SK-N-SH (cell line): ENCODE data around the gene ANGPTL7. TPM values are rescaled to one million over a fixed set of nuclear protein-coding genes. Genes with fewer than 3 reads are reported as not detected.

Experiments used
- CTCF ChIA-PET: fragments of 300-600, 350-600 bp; formaldehyde crosslinking; extraction: SDS; loops from one replicate; lab custom pipeline; 2021; lab: Yijun Ruan, JAX
- POLR2A ChIA-PET: fragments of 350-600 bp; sonication (Branson Sonifier 250); formaldehyde crosslinking; extraction: SDS; loops from one replicate; lab custom pipeline; 2020; ENCODE audit warnings: antibody characterized with exemption, inconsistent platforms; lab: Yijun Ruan, JAX
- DNase-seq: peaks from one replicate; pipeline ENCODE4 v3.0.0; 2012
- H2AFZ ChIP-seq: fragments of 200-600 bp; sonication (generic); 2 replicates; pipeline ENCODE4 v1.8.1; 2016; ENCODE audit warnings: antibody characterized with exemption, mild to moderate bottlenecking, low read depth
- H3F3A ChIP-seq: fragments of 200-600 bp; sonication (generic); replicated peaks from 2 replicates; pipeline ENCODE3; 2016; ENCODE audit warnings: antibody characterized with exemption, mild to moderate bottlenecking; ENCODE audit not compliant: insufficient read depth
- H3K27ac ChIP-seq, 2 experiments: fragments of 200-500 bp in 1 of 2; fragments of 200-600 bp in 1 of 2; sonication (Bioruptor generic) in 1 of 2; sonication (generic), shearing (Covaris generic) in 1 of 2; 2 replicates each; pipeline versions ENCODE4 v1.5.1 to v1.6.1; 2014 to 2016; ENCODE audit warnings: low read depth in 2 of 2, inconsistent platforms in 1 of 2, low read length in 1 of 2, mild to moderate bottlenecking in 1 of 2, mixed read lengths in 1 of 2
- H3K27me3 ChIP-seq: fragments of 200-600 bp; sonication (generic), shearing (Covaris generic); 2 replicates; pipeline ENCODE4 v1.6.1; 2016; ENCODE audit warnings: mixed run types; ENCODE audit not compliant: insufficient read depth
- H3K36me3 ChIP-seq, 2 experiments: fragments of 200-500 bp in 1 of 2; fragments of 200-600 bp in 1 of 2; sonication (Bioruptor generic) in 1 of 2; sonication (generic) in 1 of 2; replicated peaks in 1 of 2; 2 replicates each; pipeline versions ENCODE3 to v1.5.1; 2014 to 2016; ENCODE audit warnings: low read length in 1 of 2, mild to moderate bottlenecking in 1 of 2; ENCODE audit not compliant: insufficient read depth in 2 of 2, control insufficient read depth in 1 of 2
- H3K4me1 ChIP-seq, 2 experiments: fragments of 200-500 bp in 1 of 2; fragments of 200-600 bp in 1 of 2; sonication (Bioruptor generic) in 1 of 2; sonication (generic), shearing (Covaris generic) in 1 of 2; 2 replicates each; pipeline versions ENCODE4 v1.5.1 to v1.6.1; 2014 to 2016; ENCODE audit warnings: low read depth in 1 of 2, low read length in 1 of 2, mixed run types in 1 of 2; ENCODE audit not compliant: insufficient read depth in 2 of 2, control insufficient read depth in 1 of 2
- H3K4me2 ChIP-seq: fragments of 200-600 bp; sonication (generic), shearing (Covaris generic); 2 replicates; pipeline ENCODE4 v1.6.1; 2017; ENCODE audit warnings: mixed run types
- H3K4me3 ChIP-seq, 2 experiments: fragments of 200-500 bp in 1 of 2; fragments of 200-600 bp in 1 of 2; sonication (Bioruptor generic) in 1 of 2; sonication (generic), shearing (Covaris generic) in 1 of 2; 2 replicates each; pipeline versions ENCODE4 v1.5.1 to v1.8.1; 2014 to 2016; ENCODE audit warnings: low read depth in 2 of 2, inconsistent platforms in 1 of 2, low read length in 1 of 2, mild to moderate bottlenecking in 1 of 2, mixed read lengths in 1 of 2, moderate library complexity in 1 of 2
- H3K79me2 ChIP-seq: fragments of 200-600 bp; sonication (generic); 2 replicates; pipeline ENCODE4 v1.8.1; 2017; ENCODE audit warnings: mild to moderate bottlenecking; ENCODE audit not compliant: insufficient read depth
- H3K9ac ChIP-seq: fragments of 200-600 bp; sonication (generic); 2 replicates; pipeline ENCODE4 v1.6.1; 2017; ENCODE audit warnings: mixed run types
- H3K9me2 ChIP-seq: fragments of 200-600 bp; sonication (generic); 2 replicates; pipeline ENCODE4 v1.6.1; 2017; ENCODE audit warnings: mixed run types
- H3K9me3 ChIP-seq: fragments of 200-600 bp; sonication (generic); 2 replicates; pipeline ENCODE4 v1.6.1; 2017; ENCODE audit warnings: mixed run types, mild to moderate bottlenecking, moderate library complexity
- H4K20me1 ChIP-seq: fragments of 200-600 bp; sonication (generic); 2 replicates; pipeline ENCODE4 v1.6.1; 2017; ENCODE audit warnings: mild to moderate bottlenecking, mixed run types; ENCODE audit not compliant: insufficient read depth
- CHD2 ChIP-seq: fragments of 150-350 bp; IDR thresholded peaks from 2 replicates; pipeline ENCODE4 v1.6.1; 2018; ENCODE audit warnings: low read length; ENCODE audit not compliant: partially characterized antibody
- ELF1 ChIP-seq: IDR thresholded peaks from 2 replicates; pipeline ENCODE4 v1.4.0; 2012
- EZH2phosphoT487 ChIP-seq: fragments of 200-600 bp; sonication (generic); IDR thresholded peaks from 2 replicates; pipeline ENCODE4 v1.6.1; 2017; ENCODE audit warnings: low read depth, mixed run types, mild to moderate bottlenecking, antibody characterized with exemption, moderate library complexity, borderline replicate concordance
- FOXJ3 ChIP-seq: sonication (generic); formaldehyde crosslinking; IDR thresholded peaks from 2 replicates; pipeline ENCODE4 v1.5.1; 2020; ENCODE audit warnings: mild to moderate bottlenecking, missing genetic modification reagents
- FOXM1 ChIP-seq: IDR thresholded peaks from 2 replicates; pipeline ENCODE4 v1.4.0; 2012; ENCODE audit warnings: low read depth, mild to moderate bottlenecking
- GABPA ChIP-seq: IDR thresholded peaks from 2 replicates; pipeline ENCODE4 v1.4.0; 2012; ENCODE audit warnings: low read depth, mild to moderate bottlenecking
- GATA2 ChIP-seq: sonication (generic); formaldehyde crosslinking; IDR thresholded peaks from 2 replicates; pipeline ENCODE4 v1.5.0; 2020; ENCODE audit warnings: mild to moderate bottlenecking, missing genetic modification reagents
- JUND ChIP-seq: IDR thresholded peaks from 2 replicates; pipeline ENCODE4 v1.4.0; 2012
- MEF2A ChIP-seq: IDR thresholded peaks from 2 replicates; pipeline ENCODE4 v1.4.0; 2012; ENCODE audit warnings: low read depth, borderline replicate concordance
- NRF1 ChIP-seq: IDR thresholded peaks from 2 replicates; pipeline ENCODE4 v1.6.1; 2012; ENCODE audit warnings: low read depth, mild to moderate bottlenecking, low read length
- RCOR1 ChIP-seq: fragments of 150-350 bp; IDR thresholded peaks from 2 replicates; pipeline ENCODE4 v1.6.1; 2017; ENCODE audit warnings: antibody characterized with exemption, low read length
- RFX5 ChIP-seq: IDR thresholded peaks from 2 replicates; pipeline ENCODE4 v1.6.1; 2012; ENCODE audit warnings: mild to moderate bottlenecking, improper control_type of control experiment, low read length
- SIN3A ChIP-seq: IDR thresholded peaks from 2 replicates; pipeline ENCODE4 v1.6.1; 2012; ENCODE audit warnings: low read depth, mild to moderate bottlenecking, low read length, moderate library complexity, borderline replicate concordance
- TCF12 ChIP-seq: IDR thresholded peaks from 2 replicates; pipeline ENCODE4 v1.4.0; 2012
- YY1 ChIP-seq: IDR thresholded peaks from 2 replicates; pipeline ENCODE4 v1.4.0; 2012; ENCODE audit warnings: low read depth, mild to moderate bottlenecking
- WGBS: methylation state at CpG from one replicate; pipeline ENCODE4 v1.1.6; 2017; ENCODE audit warnings: low lambda C conversion rate; 5-methylcytosine and 5-hydroxymethylcytosine counted together
- polyA plus RNA-seq, 3 experiments: library from polyadenylated mRNA; depleted of rRNA; stranded (reverse); fragments of >200 nt; gene quantifications; 2 replicates each; pipeline ENCODE4 v1.2.3, GENCODE V29; 2012
- TF ChIP-seq, protein P1 (sequence below): IDR thresholded peaks from 2 replicates; pipeline ENCODE4 v1.6.1; 2012; ENCODE audit warnings: mild to moderate bottlenecking, low read depth, low read length, moderate library complexity
- TF ChIP-seq, protein P2 (sequence below): fragments of 200-600 bp; sonication (generic); IDR thresholded peaks from 2 replicates; pipeline ENCODE4 v1.6.1; 2017; ENCODE audit warnings: antibody characterized with exemption, mild to moderate bottlenecking, moderate library complexity
- TF ChIP-seq, protein P3 (sequence below): IDR thresholded peaks from 2 replicates; pipeline ENCODE4 v1.4.0; 2012; ENCODE audit warnings: low read depth, borderline replicate concordance
- TF ChIP-seq, protein P4 (sequence below): IDR thresholded peaks from 2 replicates; pipeline ENCODE4; 2012

ANGPTL7 gene
- polyA plus RNA-seq, 1 of the 3 experiments (the other 2 are of a cell fraction) = 0.08 TPM

DNA sequence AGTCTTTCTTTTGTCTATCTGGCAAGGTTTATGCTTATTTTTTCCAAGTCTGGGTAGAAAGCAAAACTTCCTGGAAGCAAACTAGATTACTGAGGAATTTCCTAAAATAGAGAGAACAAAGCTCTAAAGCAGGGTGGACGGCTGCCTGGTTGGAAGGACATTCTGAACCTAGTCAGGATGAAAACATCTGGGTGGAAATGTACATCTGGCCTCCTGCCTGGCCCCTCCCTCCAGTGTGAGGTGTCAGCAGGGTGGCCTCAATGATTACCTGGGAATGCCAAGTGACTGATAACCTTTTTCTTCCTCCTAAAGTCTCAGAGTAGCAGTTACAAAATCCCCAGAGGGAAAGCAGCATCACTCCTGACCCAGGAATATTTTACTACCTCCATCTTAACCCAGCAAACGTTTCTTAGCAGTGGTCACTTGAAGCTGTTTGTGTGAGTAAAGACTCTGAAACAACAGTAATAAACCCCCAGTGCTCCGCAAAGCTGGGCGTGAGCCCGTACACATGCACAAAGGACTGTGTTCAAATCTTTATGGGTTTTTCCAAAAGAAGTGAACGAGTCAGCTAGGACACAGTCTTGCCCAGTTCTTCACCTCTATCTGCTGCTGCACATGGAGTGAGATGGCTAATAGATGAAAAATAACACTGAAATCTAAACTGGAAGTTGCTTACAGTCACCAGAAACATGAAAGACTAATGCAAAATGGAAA lies 18.9 kb downstream of the ANGPTL7 start (continued):
- TF ChIP-seq, protein P1, sequence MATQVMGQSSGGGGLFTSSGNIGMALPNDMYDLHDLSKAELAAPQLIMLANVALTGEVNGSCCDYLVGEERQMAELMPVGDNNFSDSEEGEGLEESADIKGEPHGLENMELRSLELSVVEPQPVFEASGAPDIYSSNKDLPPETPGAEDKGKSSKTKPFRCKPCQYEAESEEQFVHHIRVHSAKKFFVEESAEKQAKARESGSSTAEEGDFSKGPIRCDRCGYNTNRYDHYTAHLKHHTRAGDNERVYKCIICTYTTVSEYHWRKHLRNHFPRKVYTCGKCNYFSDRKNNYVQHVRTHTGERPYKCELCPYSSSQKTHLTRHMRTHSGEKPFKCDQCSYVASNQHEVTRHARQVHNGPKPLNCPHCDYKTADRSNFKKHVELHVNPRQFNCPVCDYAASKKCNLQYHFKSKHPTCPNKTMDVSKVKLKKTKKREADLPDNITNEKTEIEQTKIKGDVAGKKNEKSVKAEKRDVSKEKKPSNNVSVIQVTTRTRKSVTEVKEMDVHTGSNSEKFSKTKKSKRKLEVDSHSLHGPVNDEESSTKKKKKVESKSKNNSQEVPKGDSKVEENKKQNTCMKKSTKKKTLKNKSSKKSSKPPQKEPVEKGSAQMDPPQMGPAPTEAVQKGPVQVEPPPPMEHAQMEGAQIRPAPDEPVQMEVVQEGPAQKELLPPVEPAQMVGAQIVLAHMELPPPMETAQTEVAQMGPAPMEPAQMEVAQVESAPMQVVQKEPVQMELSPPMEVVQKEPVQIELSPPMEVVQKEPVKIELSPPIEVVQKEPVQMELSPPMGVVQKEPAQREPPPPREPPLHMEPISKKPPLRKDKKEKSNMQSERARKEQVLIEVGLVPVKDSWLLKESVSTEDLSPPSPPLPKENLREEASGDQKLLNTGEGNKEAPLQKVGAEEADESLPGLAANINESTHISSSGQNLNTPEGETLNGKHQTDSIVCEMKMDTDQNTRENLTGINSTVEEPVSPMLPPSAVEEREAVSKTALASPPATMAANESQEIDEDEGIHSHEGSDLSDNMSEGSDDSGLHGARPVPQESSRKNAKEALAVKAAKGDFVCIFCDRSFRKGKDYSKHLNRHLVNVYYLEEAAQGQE = no peak
- TF ChIP-seq ELF1 = no peak

DNA sequence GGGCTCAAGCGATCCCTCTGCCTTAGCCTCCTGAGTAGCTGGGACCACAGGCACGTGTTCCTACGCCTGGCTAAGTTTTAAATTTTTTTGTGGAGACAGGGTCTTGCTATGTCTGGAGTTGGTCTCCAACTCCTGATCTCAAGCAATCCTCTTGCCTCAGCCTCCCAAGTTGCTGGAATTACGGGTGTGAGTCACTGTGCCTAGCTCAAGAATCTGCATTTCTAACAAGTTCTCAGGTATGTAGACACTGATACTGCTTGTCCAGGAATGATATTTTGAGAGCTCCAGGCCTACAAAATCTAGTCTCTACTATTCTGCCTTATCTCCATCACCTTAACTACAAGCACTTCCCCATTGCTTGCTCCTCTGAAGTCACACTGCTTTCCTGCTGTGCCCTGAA lies 22.3 kb downstream of the ANGPTL7 start:
- DNase-seq = no peak
- Histone ChIP-seq H3K9me2 (no peaks in the 10 kb centered on the region), H3K4me1 (no peaks in the 10 kb centered on the region), H2AFZ (no peak overlapping the region), H3K9me3 (no peaks in the 10 kb centered on the region), H3K4me3 (no peak overlapping the region), H3K79me2 (no peaks in the 10 kb centered on the region), H3F3A (no peaks in the 10 kb centered on the region), H3K9ac (no peak overlapping the region), H3K27ac (no peak overlapping the region), H3K27me3 (no peaks in the 10 kb centered on the region), H4K20me1 (no peaks in the 10 kb centered on the region), H3K4me2 (no peak overlapping the region), H3K36me3 (peaks cover 78 to 82% of the 10 kb centered on the region in 2 experiments)
- CTCF ChIA-PET = interaction anchor here (1.0 to 2.8 kb wide), 2 partner anchors 15 to 174 kb away, joined by 3 to 14 read pairs; no protein-coding TSS in a partner anchor
- TF ChIP-seq RCOR1 (no peak), FOXM1 (no peak), RFX5 (no peak), FOXJ3 (CRISPR knock-in tag) (no peak), TCF12 (no peak), EZH2phosphoT487 (no peak), JUND (no peak), MEF2A (no peak), GABPA (no peak), YY1 (no peak), GATA2 (CRISPR knock-in tag) (no peak), CHD2 (no peak), NRF1 (no peak), SIN3A (no peak)
- TF ChIP-seq, protein P2, sequence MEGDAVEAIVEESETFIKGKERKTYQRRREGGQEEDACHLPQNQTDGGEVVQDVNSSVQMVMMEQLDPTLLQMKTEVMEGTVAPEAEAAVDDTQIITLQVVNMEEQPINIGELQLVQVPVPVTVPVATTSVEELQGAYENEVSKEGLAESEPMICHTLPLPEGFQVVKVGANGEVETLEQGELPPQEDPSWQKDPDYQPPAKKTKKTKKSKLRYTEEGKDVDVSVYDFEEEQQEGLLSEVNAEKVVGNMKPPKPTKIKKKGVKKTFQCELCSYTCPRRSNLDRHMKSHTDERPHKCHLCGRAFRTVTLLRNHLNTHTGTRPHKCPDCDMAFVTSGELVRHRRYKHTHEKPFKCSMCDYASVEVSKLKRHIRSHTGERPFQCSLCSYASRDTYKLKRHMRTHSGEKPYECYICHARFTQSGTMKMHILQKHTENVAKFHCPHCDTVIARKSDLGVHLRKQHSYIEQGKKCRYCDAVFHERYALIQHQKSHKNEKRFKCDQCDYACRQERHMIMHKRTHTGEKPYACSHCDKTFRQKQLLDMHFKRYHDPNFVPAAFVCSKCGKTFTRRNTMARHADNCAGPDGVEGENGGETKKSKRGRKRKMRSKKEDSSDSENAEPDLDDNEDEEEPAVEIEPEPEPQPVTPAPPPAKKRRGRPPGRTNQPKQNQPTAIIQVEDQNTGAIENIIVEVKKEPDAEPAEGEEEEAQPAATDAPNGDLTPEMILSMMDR = no peak
- TF ChIP-seq, protein P3, sequence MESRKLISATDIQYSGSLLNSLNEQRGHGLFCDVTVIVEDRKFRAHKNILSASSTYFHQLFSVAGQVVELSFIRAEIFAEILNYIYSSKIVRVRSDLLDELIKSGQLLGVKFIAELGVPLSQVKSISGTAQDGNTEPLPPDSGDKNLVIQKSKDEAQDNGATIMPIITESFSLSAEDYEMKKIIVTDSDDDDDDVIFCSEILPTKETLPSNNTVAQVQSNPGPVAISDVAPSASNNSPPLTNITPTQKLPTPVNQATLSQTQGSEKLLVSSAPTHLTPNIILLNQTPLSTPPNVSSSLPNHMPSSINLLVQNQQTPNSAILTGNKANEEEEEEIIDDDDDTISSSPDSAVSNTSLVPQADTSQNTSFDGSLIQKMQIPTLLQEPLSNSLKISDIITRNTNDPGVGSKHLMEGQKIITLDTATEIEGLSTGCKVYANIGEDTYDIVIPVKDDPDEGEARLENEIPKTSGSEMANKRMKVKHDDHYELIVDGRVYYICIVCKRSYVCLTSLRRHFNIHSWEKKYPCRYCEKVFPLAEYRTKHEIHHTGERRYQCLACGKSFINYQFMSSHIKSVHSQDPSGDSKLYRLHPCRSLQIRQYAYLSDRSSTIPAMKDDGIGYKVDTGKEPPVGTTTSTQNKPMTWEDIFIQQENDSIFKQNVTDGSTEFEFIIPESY = no peak
- TF ChIP-seq, protein P4, sequence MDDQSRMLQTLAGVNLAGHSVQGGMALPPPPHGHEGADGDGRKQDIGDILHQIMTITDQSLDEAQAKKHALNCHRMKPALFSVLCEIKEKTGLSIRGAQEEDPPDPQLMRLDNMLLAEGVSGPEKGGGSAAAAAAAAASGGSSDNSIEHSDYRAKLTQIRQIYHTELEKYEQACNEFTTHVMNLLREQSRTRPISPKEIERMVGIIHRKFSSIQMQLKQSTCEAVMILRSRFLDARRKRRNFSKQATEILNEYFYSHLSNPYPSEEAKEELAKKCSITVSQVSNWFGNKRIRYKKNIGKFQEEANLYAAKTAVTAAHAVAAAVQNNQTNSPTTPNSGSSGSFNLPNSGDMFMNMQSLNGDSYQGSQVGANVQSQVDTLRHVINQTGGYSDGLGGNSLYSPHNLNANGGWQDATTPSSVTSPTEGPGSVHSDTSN = no peak
- POLR2A ChIA-PET = no interaction called here
- WGBS = 95% methylated on average over 4 of the region's 4 CpGs
